Heart left ventricle (tissue), 16 donors: Measurements from ENCODE around the gene KLHL2. TPM values are rescaled to one million over a fixed set of nuclear protein-coding genes. Genes with fewer than 3 reads are reported as not detected.
A peak's percentile ranks its signal among the peaks of the same experiment; 100 is the strongest.
"Not testable (repeated sequence)": the region's sequence is repeated elsewhere in the genome, so short reads cannot be mapped to it uniquely, and the experiment has no call there.

Source experiments
- ATAC-seq, 4 donors: fragments of 200-7000 bp; cut with Tn5 transposase; one replicate each; pipeline ENCODE4 v1.9.1; 2020 to 2022; ENCODE audit warnings: moderate library complexity in 4 of 4, mild to moderate bottlenecking in 3 of 4, moderate number of reproducible peaks in 1 of 4
- DNase-seq, 5 donors: peaks; one replicate each; pipeline ENCODE4 v3.0.0-alpha.2; 2020
- H3K27ac ChIP-seq, 12 donors: fragments of 200-600 bp; sonication (generic) in 4 of 12; one replicate each; pipeline versions ENCODE4 v1.5.0 to v1.8.0; 2016 to 2022; ENCODE audit warnings: mild to moderate bottlenecking in 2 of 12
- H3K27me3 ChIP-seq, 9 donors: fragments of 200-600 bp; sonication (generic) in 2 of 9; one replicate each; pipeline versions ENCODE4 v1.5.1 to v1.8.0; 2016 to 2022; ENCODE audit warnings: mild to moderate bottlenecking in 3 of 9
- H3K36me3 ChIP-seq, 9 donors: fragments of 200-600 bp; sonication (generic) in 2 of 9; one replicate each; pipeline versions ENCODE4 v1.5.0 to v1.8.0; 2018 to 2022; ENCODE audit warnings: mild to moderate bottlenecking in 2 of 9
- H3K4me1 ChIP-seq, 12 donors: fragments of 200-600 bp; sonication (generic) in 4 of 12; one replicate each; pipeline versions ENCODE4 v1.5.0 to v1.8.0; 2016 to 2022; ENCODE audit warnings: mild to moderate bottlenecking in 3 of 12
- H3K4me3 ChIP-seq, 12 donors: fragments of 200-600 bp; sonication (generic) in 4 of 12; one replicate each; pipeline versions ENCODE4 v1.5.0 to v1.8.0; 2017 to 2022; ENCODE audit warnings: mild to moderate bottlenecking in 9 of 12, moderate library complexity in 4 of 12
- H3K9me3 ChIP-seq, 12 donors: fragments of 200-600 bp; sonication (generic) in 4 of 12; one replicate each; pipeline versions ENCODE4 v1.5.0 to v1.8.0; 2016 to 2022; ENCODE audit warnings: mild to moderate bottlenecking in 1 of 12
- CTCF ChIP-seq, 12 donors: fragments of 200-600 bp; sonication (generic) in 4 of 12; IDR thresholded peaks; one replicate each; pipeline versions ENCODE4 v1.5.0 to v1.8.0; 2018 to 2022; ENCODE audit warnings: antibody characterized with exemption in 12 of 12, mild to moderate bottlenecking in 5 of 12
- POLR2A ChIP-seq, 2 donors: fragments of 450-650 bp; IDR thresholded peaks; one replicate each; pipeline ENCODE4 v1.6.1; 2017; ENCODE audit warnings: antibody characterized with exemption in 2 of 2, mild to moderate bottlenecking in 2 of 2, moderate library complexity in 2 of 2
- WGBS, 4 donors: extraction: QIAGEN DNeasy Blood & Tissue Kit in 2 of 4; methylation state at CpG; one replicate each; pipeline versions ENCODE4 v1.1.5 to v1.1.7; 2013 to 2018; 5-methylcytosine and 5-hydroxymethylcytosine counted together
- intact Hi-C, 10 donors: fragments of 100-400 bp; cut with DNase I; formaldehyde crosslinking; loops; one replicate each; pipeline versions ENCODE4 v1.11.1 to v1.14.2; 2022
- polyA plus RNA-seq, 2 donors: library from polyadenylated mRNA; stranded (reverse); fragments of 200-250 nt; gene quantifications; one replicate each; pipeline ENCODE4 v1.2.3, GENCODE V29; 2013
- total RNA-seq, 9 donors: library from RNA; depleted of rRNA in 2 of 9; stranded (reverse); fragments of >200 nt in 2 of 9; fragmentation: NEBNext Ultra II Directional in 3 of 9; extraction: Animal tissue kit (Norgen Biotek cat#: 25700) in 3 of 9; gene quantifications; one replicate each; pipeline versions ENCODE4 v1.1.0 to v1.2.4, GENCODE V29; 2016 to 2023
- donor health status: ischemic (EF 13 %, LVEDD 7.1; RV severe dilation, severe dysfunction).
- donor health status: healthy with polysubstance abuse.
- donor health status: DM: no; HTN: yes; CAD: no.
- donor health status: DM: no; HTN: no; CAD: no.
- donor health status: ischemic (EF 25% LVEDD 6.9; RV normal size, moderate dysfunction).
- donor health status: ischemic (EF 25% LVEDD 5.7; RV mildly dilated, moderate dysfunction).
- donor health status: healthy.
- donor health status: DM: yes; HTN: yes; CAD: no.
- donor health status: ischemic (EF 35%, LVEDD 5.7; RV mildly dilated, moderate dysfunction).
- donor health status: nonischemic (EF 11% LVEDD 7.7; RV severe dilation, severe dysfunction).
- donor health status: DM: yes; HTN: yes; CAD: no.
- donor health status: PGD.
- donor health status: ischemic (EF 29% LVEDD 5.4; RV normal size, mild dysfunction).
- donor health status: nonischemic (EF 23%, LVEDD 6.1; RV moderate dilation, normal function).

Gene KLHL2
- total and polyA plus RNA-seq, 11 donors = 4.0 to 18.6 (median 10.8) TPM

GRCh38 chr4:165217325-165217724 is 10.0 kb downstream of the KLHL2 start:
- H3K9me3 ChIP-seq = no peaks in the 10 kb centered on the region
- peaks cover 0 to 55% (median 8%) of the 10 kb centered on the region in 12 donors for H3K4me1 ChIP-seq
- 83 to 91% (median 87%) methylated on average over 3 of the region's 3 CpGs for WGBS, 4 donors
- TF ChIP-seq CTCF (IDR thresholded peaks at IDR 0.05) = no peak
- no peaks in the 10 kb centered on the region for H3K36me3 ChIP-seq
- intact Hi-C loops = no loop called here
- ATAC-seq (no peak), DNase-seq (no peak)
- H3K27ac ChIP-seq = no peak overlapping the region
- no peak overlapping the region for H3K4me3 ChIP-seq
- H3K27me3 ChIP-seq = no peaks in the 10 kb centered on the region

DNA sequence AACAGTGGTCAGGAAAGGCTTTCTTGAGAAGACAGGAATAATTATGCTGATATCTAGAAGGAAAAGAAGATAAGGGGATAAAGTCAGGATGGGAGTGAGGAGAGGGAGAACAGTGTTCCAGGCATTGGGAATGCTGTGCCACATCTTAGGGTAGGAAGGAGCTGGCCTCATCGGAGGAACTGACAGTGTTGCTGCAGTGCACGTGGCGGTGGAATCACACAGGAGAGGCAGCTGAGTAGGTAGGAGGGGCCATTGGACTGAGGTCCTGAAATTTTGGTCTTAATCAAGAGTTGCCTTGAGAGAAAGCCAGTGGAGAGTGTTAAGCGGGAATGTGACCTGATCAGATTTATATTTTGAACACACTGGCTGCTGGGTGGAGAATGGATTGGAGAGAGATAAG is 13.9 kb downstream of the KLHL2 start:
- intact Hi-C loops, H3K4me3 ChIP-seq, DNase-seq, H3K36me3 ChIP-seq, H3K9me3 ChIP-seq, H3K27me3 ChIP-seq, ATAC-seq: not testable (repeated sequence)
- H3K4me1 ChIP-seq = peaks cover 0 to 46% (median 13%) of the 10 kb centered on the region in 12 donors
- 71 to 93% (median 85%) methylated on average over 4 of the region's 4 CpGs for WGBS, 4 donors
- H3K27ac ChIP-seq = peak overlapping the region in 9 of 12 donors; percentile 4 to 86 (median 47)

- H3K27me3 ChIP-seq, H3K36me3 ChIP-seq, intact Hi-C loops, DNase-seq, H3K4me3 ChIP-seq, H3K9me3 ChIP-seq: not testable (repeated sequence)
- ATAC-seq = peak; percentile 42 to 71 (median 68)
- H3K4me1 ChIP-seq = peaks cover 0 to 38% (median 13%) of the 10 kb centered on the region in 12 donors
- peak overlapping the region in 11 of 12 donors; percentile 4 to 86 (median 43) for H3K27ac ChIP-seq
- 28 to 41% (median 34%) methylated on average over 4 to 5 of the region's 5 CpGs for WGBS, 4 donors
These were observed 14.8 kb downstream of the KLHL2 start for GRCh38 chr4:165221993-165222650.

DNA sequence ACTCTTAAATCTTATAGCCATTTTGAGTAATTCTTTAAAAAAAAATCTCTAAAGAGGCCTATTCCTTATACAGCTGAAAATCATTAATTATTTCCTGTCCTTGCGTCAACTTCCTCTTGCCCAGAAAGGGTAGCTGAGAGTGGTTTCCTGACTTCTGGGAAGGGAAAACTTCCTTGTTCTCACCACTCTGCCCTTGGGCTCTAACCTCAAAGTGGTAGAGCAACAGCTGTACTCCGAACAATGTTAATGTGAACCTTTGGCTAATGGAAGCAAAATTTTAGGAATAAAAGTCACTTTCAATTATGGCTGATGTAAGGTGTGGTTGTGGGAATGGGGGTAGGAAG is 15.3 kb downstream of the KLHL2 start:
- TF ChIP-seq POLR2A (IDR thresholded peaks at IDR 0.05) (no peak), CTCF (IDR thresholded peaks at IDR 0.05) (no peak)
- Histone ChIP-seq H3K36me3 (peaks cover 0 to 5% (median 0%) of the 10 kb centered on the region in 9 donors), H3K9me3 (no peaks in the 10 kb centered on the region), H3K4me3 (no peak overlapping the region), H3K27ac (peak overlapping the region in 11 of 12 donors; percentile 4 to 86 (median 43)), H3K27me3 (no peaks in the 10 kb centered on the region), H3K4me1 (peaks cover 0 to 36% (median 13%) of the 10 kb centered on the region in 12 donors)
- intact Hi-C loops = no loop called here
- ATAC-seq (peak; percentile 55 to 95 (median 90)), DNase-seq (peak in 2 of 5 donors; percentile 30 to 37)
- WGBS, 4 donors = 54 to 62% (median 57%) methylated on average over 2 of the region's 2 CpGs

- H3K36me3 ChIP-seq = peaks cover 0 to 29% (median 5%) of the 10 kb centered on the region in 9 donors
- H3K4me3 ChIP-seq, intact Hi-C loops, DNase-seq, H3K9me3 ChIP-seq, H3K27me3 ChIP-seq, ATAC-seq, H3K27ac ChIP-seq: not testable (repeated sequence)
- 87 to 92% (median 90%) methylated on average over 2 of the region's 2 CpGs for WGBS, 4 donors
- H3K4me1 ChIP-seq = peaks cover 0 to 23% (median 6%) of the 10 kb centered on the region in 12 donors
These were observed 20.0 kb downstream of the KLHL2 start for GRCh38 chr4:165227401-165227800.

DNA sequence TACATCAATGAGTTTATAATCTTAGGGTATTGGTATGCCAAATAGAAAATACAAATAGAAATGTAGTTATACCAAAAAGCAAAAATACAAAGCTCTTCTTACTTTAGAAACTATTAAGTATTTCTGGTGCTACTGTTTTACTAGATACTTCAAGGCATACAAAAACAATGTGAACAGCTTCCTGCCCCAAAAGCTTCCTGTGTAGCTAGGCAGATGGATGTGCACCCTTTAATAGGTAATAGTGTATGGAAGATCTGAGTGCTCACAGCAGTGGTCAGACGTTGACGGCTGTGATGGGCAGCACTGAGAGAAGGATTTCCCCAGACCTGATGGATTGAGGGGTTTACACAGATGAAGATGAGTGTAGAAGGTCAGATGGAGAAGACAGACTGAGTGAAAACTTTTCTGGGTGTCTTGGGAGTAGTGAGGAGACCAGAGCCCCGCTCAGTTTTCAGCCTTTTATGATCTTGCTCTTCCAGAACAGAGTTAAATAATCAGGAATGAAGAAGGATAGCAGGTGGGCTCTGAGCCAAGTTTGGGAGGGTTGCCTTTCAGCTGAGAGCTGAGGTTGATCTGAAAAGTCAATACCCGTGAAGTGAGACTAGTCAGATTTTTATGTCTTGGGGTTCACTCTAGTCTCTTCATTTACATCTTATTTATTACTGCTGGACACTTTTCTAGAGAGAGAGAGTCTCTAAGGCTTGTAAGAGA is 22.3 kb downstream of the KLHL2 start:
- H3K36me3 ChIP-seq = peaks cover 0 to 29% (median 5%) of the 10 kb centered on the region in 9 donors
- intact Hi-C loops, H3K9me3 ChIP-seq, ATAC-seq, H3K27me3 ChIP-seq, H3K27ac ChIP-seq, H3K4me3 ChIP-seq, H3K4me1 ChIP-seq: not testable (repeated sequence)
- WGBS, 4 donors = 69 to 83% (median 69%) methylated on average over 4 of the region's 4 CpGs
- peak in 2 of 5 donors; percentile 18 to 22 for DNase-seq

DNA sequence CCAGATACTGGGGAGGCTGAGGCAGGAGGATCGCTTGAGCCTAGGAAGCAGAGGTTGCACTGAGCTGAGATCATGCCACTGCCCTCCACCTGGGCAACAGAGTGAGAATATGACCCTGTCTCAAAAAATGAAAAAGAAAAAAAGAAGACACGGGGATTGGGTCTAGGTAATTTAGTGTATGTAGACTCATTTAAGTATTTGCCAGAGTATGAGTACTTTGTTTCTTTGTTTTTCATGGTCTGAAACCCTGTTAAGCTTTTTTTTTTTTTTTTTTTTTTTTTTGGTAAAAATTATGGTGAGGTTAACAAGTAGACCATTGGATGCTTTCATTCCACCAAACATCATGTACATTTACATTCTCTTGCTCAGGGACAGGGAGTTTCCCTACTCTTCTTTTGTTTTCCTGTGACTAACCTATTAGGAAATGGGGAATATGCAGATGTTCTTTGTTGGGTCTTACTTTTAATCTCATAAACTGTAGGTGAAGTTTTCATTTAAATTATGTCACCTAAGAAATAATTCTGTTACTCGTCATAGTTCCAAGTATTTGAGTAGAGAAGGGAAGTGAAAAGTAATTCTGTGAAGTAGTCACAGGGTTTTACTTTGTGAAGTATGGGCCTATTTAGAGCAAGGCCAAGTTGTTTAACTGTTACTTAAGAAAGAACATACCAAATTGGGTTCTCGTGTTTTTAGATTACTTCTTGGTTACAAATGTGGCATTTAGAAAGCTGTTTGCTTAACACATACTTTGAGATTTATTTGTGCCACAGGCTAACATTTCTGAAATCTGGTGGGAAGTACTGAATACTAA is 25.5 kb downstream of the KLHL2 start:
- H3K4me3 ChIP-seq, H3K27ac ChIP-seq, DNase-seq, H3K27me3 ChIP-seq, H3K9me3 ChIP-seq, H3K4me1 ChIP-seq, ATAC-seq, intact Hi-C loops: not testable (repeated sequence)
- H3K36me3 ChIP-seq = peaks cover 0 to 29% (median 0%) of the 10 kb centered on the region in 9 donors
- 87 to 91% (median 89%) methylated on average over 4 of the region's 4 CpGs for WGBS, 4 donors
